CD4-positive, alpha-beta memory T cell (primary cell): Measurements from ENCODE around the gene DARS1. TPM values are rescaled to one million over a fixed set of nuclear protein-coding genes. Genes with fewer than 3 reads are reported as not detected.
A peak's percentile ranks its signal among the peaks of the same experiment; 100 is the strongest.

Experiments used
- CTCF ChIA-PET: fragments of 350-600 bp; sonication (Branson Sonifier 250); formaldehyde crosslinking; loops from one replicate; lab custom pipeline; 2021; ENCODE audit warnings: inconsistent platforms; ENCODE audit not compliant: partially characterized antibody; lab: Charles Lee
- POLR2A ChIA-PET: fragments of 350-600 bp; sonication (Branson Sonifier 250); formaldehyde crosslinking; loops from one replicate; lab custom pipeline; 2021; ENCODE audit not compliant: partially characterized antibody; lab: Charles Lee
- DNase-seq, 5 donors: peaks; one replicate each; pipeline versions ENCODE4 v3.0.0 to v3.0.0-alpha.2; 2020 to 2022; ENCODE audit warnings: mixed read lengths in 1 of 5
- H3K27ac ChIP-seq: one replicate; pipeline ENCODE4 v1.7.0; 2013; ENCODE audit warnings: low read depth, low read length
- H3K27me3 ChIP-seq: 2 replicates; pipeline ENCODE4 v1.7.0; 2013; ENCODE audit warnings: mild to moderate bottlenecking, low read length, moderate library complexity; ENCODE audit not compliant: insufficient read depth
- H3K36me3 ChIP-seq: 2 replicates; pipeline ENCODE4 v1.7.0; 2013; ENCODE audit warnings: mild to moderate bottlenecking, low read length, moderate library complexity; ENCODE audit not compliant: insufficient read depth
- H3K4me1 ChIP-seq: 2 replicates; pipeline ENCODE4 v1.7.0; 2013; ENCODE audit warnings: mild to moderate bottlenecking, low read length, moderate library complexity; ENCODE audit not compliant: insufficient read depth
- H3K4me3 ChIP-seq, 2 donors: one replicate each; pipeline ENCODE4 v1.7.0; 2013; ENCODE audit warnings: low read length in 2 of 2, mild to moderate bottlenecking in 1 of 2
- H3K9me3 ChIP-seq, 2 donors: one replicate each; pipeline ENCODE4 v1.7.0; 2013; ENCODE audit warnings: low read length in 2 of 2, control low read depth in 1 of 2; ENCODE audit not compliant: control insufficient read depth in 1 of 2
- H3K27ac Mint-ChIP-seq, 7 donors: one replicate each; pipeline ENCODE4 v1.8.0; 2020 to 2021; ENCODE audit warnings: mixed read lengths in 7 of 7, mild to moderate bottlenecking in 6 of 7, inconsistent platforms in 3 of 7, moderate library complexity in 3 of 7
- H3K27me3 Mint-ChIP-seq, 2 donors: one replicate each; pipeline ENCODE4 v1.8.0; 2020 to 2021; ENCODE audit warnings: mixed read lengths in 2 of 2
- H3K36me3 Mint-ChIP-seq, 2 donors: one replicate each; pipeline ENCODE4 v1.8.0; 2020 to 2021; ENCODE audit warnings: mixed read lengths in 2 of 2, inconsistent platforms in 1 of 2, mild to moderate bottlenecking in 1 of 2
- H3K4me1 Mint-ChIP-seq, 4 donors: one replicate each; pipeline ENCODE4 v1.8.0; 2020 to 2021; ENCODE audit warnings: mixed read lengths in 4 of 4, mild to moderate bottlenecking in 1 of 4
- H3K4me3 Mint-ChIP-seq, 8 donors: one replicate each; pipeline ENCODE4 v1.8.0; 2020 to 2021; ENCODE audit warnings: mixed read lengths in 8 of 8, mild to moderate bottlenecking in 7 of 8, moderate library complexity in 6 of 8, inconsistent platforms in 3 of 8
- H3K9me3 Mint-ChIP-seq, 8 donors: one replicate each; pipeline ENCODE4 v1.8.0; 2020 to 2021; ENCODE audit warnings: mixed read lengths in 8 of 8, mild to moderate bottlenecking in 5 of 8, inconsistent platforms in 3 of 8, moderate library complexity in 1 of 8
- intact Hi-C: fragments of 100-400 bp; cut with micrococcal nuclease; formaldehyde crosslinking; loops from one replicate; pipeline ENCODE4 v1.15.1; 2023
- polyA plus RNA-seq, 2 donors: library from polyadenylated mRNA; unstranded; fragments of 300-500 nt; fragmentation: Illumina TruSeq; gene quantifications; one replicate each; pipeline ENCODE4 v1.2.3, GENCODE V29; 2021
- total RNA-seq, 2 experiments: library from RNA; stranded (reverse); gene quantifications; one replicate each; pipeline ENCODE4 v1.2.3, GENCODE V29; 2021

DARS1 gene
- total and polyA plus RNA-seq, 4 experiments from 2014 or later = 84.9 to 230 (median 99.7) TPM

DNA sequence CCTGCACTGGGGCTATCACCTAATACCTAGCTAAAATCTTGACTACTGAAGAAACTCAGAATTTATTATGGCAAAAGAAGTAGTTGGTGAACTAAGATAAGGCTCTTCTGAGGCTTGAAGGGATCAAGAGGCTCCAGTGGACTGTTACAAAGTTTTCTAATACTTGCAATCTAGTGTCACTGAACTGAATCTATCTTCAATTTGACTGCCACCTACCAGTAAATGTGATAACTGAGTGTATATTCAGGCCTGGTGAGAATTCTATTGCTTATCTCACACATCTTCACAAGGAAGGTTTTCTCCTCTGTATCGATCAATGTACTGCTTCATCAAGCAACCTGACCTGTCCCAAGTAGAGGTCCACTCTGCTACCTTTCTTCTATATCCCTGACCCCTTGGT is 40.8 kb downstream of the DARS1 start:
- intact Hi-C loops = loop anchor here (5.0 kb wide), 2 partner anchors 108 to 383 kb away; no protein-coding TSS in a partner anchor
- Histone ChIP-seq H3K27me3 (no peaks in the 10 kb centered on the region), H3K9me3 (no peaks in the 10 kb centered on the region), H3K4me3 (no peak overlapping the region), H3K36me3 (peaks cover 4% of the 10 kb centered on the region), H3K4me1 (peaks cover 29% of the 10 kb centered on the region), H3K27ac (no peak overlapping the region)
- ChIA-PET CTCF (interaction anchor here (1.6 kb wide), 1 partner anchor 440 kb away, joined by 7 read pairs; no protein-coding TSS in a partner anchor), POLR2A (no interaction called here)
- Mint-ChIP-seq H3K36me3 (peaks cover 37 to 43% of the 10 kb centered on the region in 2 donors), H3K4me1 (peaks cover 32 to 58% (median 45%) of the 10 kb centered on the region in 4 donors), H3K27ac (peak overlapping the region in 4 of 7 donors; percentile 2 to 40 (median 20)), H3K4me3 (no peak overlapping the region), H3K9me3 (peaks cover 0 to 7% (median 0%) of the 10 kb centered on the region in 8 donors), H3K27me3 (no peaks in the 10 kb centered on the region)
- no peak for DNase-seq

DNA sequence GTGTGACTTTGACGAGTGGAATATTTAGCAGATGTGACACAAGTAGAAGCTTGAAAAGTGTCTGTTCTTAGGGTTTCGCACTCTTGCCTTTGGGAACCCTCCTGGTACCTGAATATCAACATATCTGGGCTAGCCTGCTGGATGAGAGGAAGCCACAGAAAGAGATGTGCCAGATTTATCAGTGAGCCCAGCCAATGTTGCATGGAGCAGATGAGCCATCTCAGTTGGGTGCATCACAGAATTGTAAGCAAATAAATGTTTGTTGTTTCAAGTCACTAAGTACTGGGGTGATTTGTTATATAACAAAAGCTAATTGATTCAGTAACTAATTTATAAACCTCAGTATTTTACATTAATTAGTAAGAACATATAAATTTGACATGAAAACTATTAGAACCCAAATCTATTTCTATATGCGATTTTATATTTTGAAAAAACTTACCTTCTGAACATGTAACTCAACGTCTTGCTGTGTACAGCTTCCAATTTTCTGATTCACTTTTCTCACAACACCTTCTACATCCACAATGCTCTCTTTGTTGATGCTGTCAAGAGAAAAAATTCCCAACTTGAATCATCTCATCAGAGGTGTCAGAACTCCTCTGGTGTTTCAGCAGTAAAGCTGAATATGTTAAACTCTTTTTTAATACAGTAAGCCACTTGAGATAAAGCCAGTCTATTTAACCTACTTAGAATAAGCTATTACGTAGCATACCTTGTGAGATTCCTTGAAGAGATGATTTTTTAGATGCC is 42.3 kb downstream of the DARS1 start:
- Mint-ChIP-seq H3K9me3 (peaks cover 0 to 7% (median 0%) of the 10 kb centered on the region in 8 donors), H3K27me3 (no peaks in the 10 kb centered on the region), H3K4me3 (no peak overlapping the region), H3K4me1 (peaks cover 27 to 57% (median 42%) of the 10 kb centered on the region in 4 donors), H3K27ac (no peak overlapping the region), H3K36me3 (peaks cover 49% of the 10 kb centered on the region in 2 donors)
- no peaks in the 10 kb centered on the region for H3K27me3 ChIP-seq
- H3K27ac ChIP-seq = no peak overlapping the region
- CTCF ChIA-PET = interaction anchor here (1.1 to 1.6 kb wide), 2 partner anchors 14 to 442 kb away, joined by 4 to 7 read pairs; no protein-coding TSS in a partner anchor
- intact Hi-C loops = no loop called here
- H3K4me3 ChIP-seq = no peak overlapping the region
- peaks cover 4% of the 10 kb centered on the region for H3K36me3 ChIP-seq
- DNase-seq = no peak
- POLR2A ChIA-PET = no interaction called here
- no peaks in the 10 kb centered on the region for H3K9me3 ChIP-seq
- H3K4me1 ChIP-seq = peaks cover 15% of the 10 kb centered on the region

- Mint-ChIP-seq H3K9me3 (no peaks in the 10 kb centered on the region), H3K4me1 (peaks cover 21 to 42% (median 32%) of the 10 kb centered on the region in 4 donors), H3K4me3 (no peak overlapping the region), H3K36me3 (peaks cover 47 to 51% of the 10 kb centered on the region in 2 donors), H3K27ac (peak overlapping the region in 2 of 7 donors; percentile 15 to 52), H3K27me3 (no peaks in the 10 kb centered on the region)
- no peaks in the 10 kb centered on the region for H3K27me3 ChIP-seq
- H3K4me1 ChIP-seq = no peaks in the 10 kb centered on the region
- no peak for DNase-seq
- ChIA-PET CTCF (interaction anchor here (1.3 kb wide), 1 partner anchor 448 kb away, joined by 3 read pairs; no protein-coding TSS in a partner anchor), POLR2A (no interaction called here)
- no peak overlapping the region for H3K4me3 ChIP-seq
- H3K9me3 ChIP-seq = no peaks in the 10 kb centered on the region
- H3K36me3 ChIP-seq = peaks cover 11% of the 10 kb centered on the region
- intact Hi-C loops = no loop called here
- no peak overlapping the region for H3K27ac ChIP-seq
Measured at GRCh38 chr2:135936524-135936923, 48.9 kb downstream of the DARS1 start.

GRCh38 chr2:135935914-135936313 is 49.5 kb downstream of the DARS1 start:
- Mint-ChIP-seq H3K4me3 (no peak overlapping the region), H3K9me3 (no peaks in the 10 kb centered on the region), H3K27me3 (no peaks in the 10 kb centered on the region), H3K4me1 (peaks cover 21 to 42% (median 31%) of the 10 kb centered on the region in 4 donors), H3K36me3 (peaks cover 51 to 53% of the 10 kb centered on the region in 2 donors), H3K27ac (peak overlapping the region in 1 of 7 donors; percentile 42)
- Histone ChIP-seq H3K4me1 (no peaks in the 10 kb centered on the region), H3K27me3 (no peaks in the 10 kb centered on the region), H3K4me3 (no peak overlapping the region), H3K27ac (no peak overlapping the region), H3K9me3 (no peaks in the 10 kb centered on the region), H3K36me3 (peaks cover 14% of the 10 kb centered on the region)
- ChIA-PET CTCF (interaction anchor here (1.3 to 2.9 kb wide), 2 partner anchors 24 to 448 kb away, joined by 3 to 9 read pairs; no protein-coding TSS in a partner anchor), POLR2A (interaction anchor here (0.5 to 0.7 kb wide), 2 partner anchors 202 to 436 kb away, joined by 3 read pairs; no protein-coding TSS in a partner anchor)
- intact Hi-C loops = no loop called here
- no peak for DNase-seq

DNA sequence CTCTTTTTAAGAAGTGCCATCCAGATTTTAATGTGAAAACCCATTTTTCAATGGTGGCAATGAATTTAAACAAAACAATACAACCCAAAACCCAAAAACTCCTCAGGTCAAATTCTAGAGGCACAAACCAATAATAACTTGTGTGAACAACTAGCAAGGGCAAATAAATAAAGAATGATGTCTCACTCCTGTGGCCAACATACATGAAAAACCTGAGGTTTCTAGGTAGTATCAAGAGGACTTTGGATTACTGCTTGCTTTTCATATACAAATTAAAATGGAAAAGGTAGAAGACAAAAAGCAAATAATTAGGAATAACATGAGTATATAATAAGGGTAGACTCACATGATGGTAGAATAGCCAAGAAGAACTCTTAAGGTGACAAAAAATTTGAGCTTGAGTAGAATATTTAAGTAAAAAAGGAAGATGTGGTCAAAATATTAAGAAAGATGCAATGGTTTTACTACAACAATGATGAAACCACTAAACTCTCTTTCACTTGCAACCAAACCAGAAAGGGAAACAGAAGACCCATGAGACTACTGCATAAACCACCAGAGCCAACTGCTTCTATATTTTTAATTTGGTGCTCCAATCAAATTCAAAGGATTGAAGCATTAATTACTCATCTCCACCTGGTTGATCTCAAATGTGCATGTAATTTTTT is 53.5 kb downstream of the DARS1 start:
- peaks cover 14% of the 10 kb centered on the region for H3K36me3 ChIP-seq
- DNase-seq = no peak
- intact Hi-C loops = no loop called here
- Mint-ChIP-seq H3K9me3 (no peaks in the 10 kb centered on the region), H3K27ac (peak overlapping the region in 1 of 7 donors; percentile 46), H3K27me3 (no peaks in the 10 kb centered on the region), H3K4me1 (peaks cover 4 to 10% (median 8%) of the 10 kb centered on the region in 4 donors), H3K4me3 (no peak overlapping the region), H3K36me3 (peaks cover 39 to 52% of the 10 kb centered on the region in 2 donors)
- ChIA-PET CTCF (no interaction called here), POLR2A (no interaction called here)
- H3K4me3 ChIP-seq = no peak overlapping the region
- no peak overlapping the region for H3K27ac ChIP-seq
- no peaks in the 10 kb centered on the region for H3K4me1 ChIP-seq
- no peaks in the 10 kb centered on the region for H3K27me3 ChIP-seq
- H3K9me3 ChIP-seq = no peaks in the 10 kb centered on the region

DNA sequence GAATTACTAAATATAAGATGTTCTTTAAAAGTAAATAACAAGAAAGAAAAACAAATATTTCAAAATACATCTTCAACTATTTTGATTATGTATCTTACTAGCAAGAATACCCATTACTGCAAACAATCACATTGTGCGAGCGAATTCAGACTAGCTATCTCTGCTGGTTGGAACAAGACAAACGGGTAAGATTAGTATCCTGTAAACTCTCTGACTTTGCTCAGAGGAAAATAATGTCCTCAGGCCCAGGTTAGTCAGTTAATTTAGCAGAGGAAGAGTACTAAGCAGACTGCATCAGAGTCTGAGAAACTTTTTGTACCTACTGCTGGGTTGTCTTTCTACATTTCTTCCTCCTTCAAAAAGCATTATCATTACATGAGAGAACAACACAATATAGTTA is 58.8 kb downstream of the DARS1 start:
- Histone ChIP-seq H3K27ac (no peak overlapping the region), H3K36me3 (peaks cover 4% of the 10 kb centered on the region), H3K27me3 (no peaks in the 10 kb centered on the region), H3K4me1 (no peaks in the 10 kb centered on the region), H3K9me3 (no peaks in the 10 kb centered on the region), H3K4me3 (no peak overlapping the region)
- intact Hi-C loops = no loop called here
- ChIA-PET CTCF (interaction anchor here (0.8 kb wide), 1 partner anchor 13 kb away, joined by 4 read pairs; no protein-coding TSS in a partner anchor), POLR2A (interaction anchor here (0.5 kb wide), 1 partner anchor 22 kb away, joined by 3 read pairs; no protein-coding TSS in a partner anchor)
- DNase-seq = no peak
- no peaks in the 10 kb centered on the region for H3K27me3 Mint-ChIP-seq
- no peak overlapping the region for H3K4me3 Mint-ChIP-seq
- peaks cover 0 to 2% (median 0%) of the 10 kb centered on the region in 4 donors for H3K4me1 Mint-ChIP-seq
- peak overlapping the region in 3 of 7 donors; percentile 29 to 43 (median 35) for H3K27ac Mint-ChIP-seq
- H3K36me3 Mint-ChIP-seq = peaks cover 22 to 49% of the 10 kb centered on the region in 2 donors
- no peaks in the 10 kb centered on the region for H3K9me3 Mint-ChIP-seq

DNA sequence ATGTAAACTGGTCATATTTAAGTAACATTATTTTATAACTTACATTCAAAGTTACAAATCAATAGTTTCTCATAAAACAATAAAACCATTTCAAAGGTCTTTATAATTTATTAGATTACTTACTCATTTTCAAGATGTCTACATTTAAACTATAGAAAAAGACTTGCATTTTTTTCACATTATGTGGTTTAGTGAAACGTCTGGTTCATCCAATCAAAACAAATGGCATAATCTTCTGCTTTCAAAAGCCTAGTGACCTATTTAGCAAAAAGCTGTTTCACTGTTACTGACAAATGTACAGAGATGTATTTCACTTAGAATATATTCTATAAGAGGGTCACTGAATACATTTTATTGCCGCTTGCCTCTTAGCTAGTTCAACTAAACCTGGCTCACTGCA is 59.9 kb downstream of the DARS1 start:
- no peaks in the 10 kb centered on the region for H3K27me3 Mint-ChIP-seq
- H3K4me1 Mint-ChIP-seq = peaks cover 0 to 2% (median under 1%) of the 10 kb centered on the region in 4 donors
- H3K27me3 ChIP-seq = no peaks in the 10 kb centered on the region
- H3K27ac ChIP-seq = no peak overlapping the region
- H3K4me3 ChIP-seq = no peak overlapping the region
- H3K36me3 Mint-ChIP-seq = peaks cover 19 to 45% of the 10 kb centered on the region in 2 donors
- H3K27ac Mint-ChIP-seq = peak overlapping the region in 2 of 7 donors; percentile 8 to 23
- H3K4me3 Mint-ChIP-seq = no peak overlapping the region
- H3K9me3 Mint-ChIP-seq = no peaks in the 10 kb centered on the region
- intact Hi-C loops = no loop called here
- H3K4me1 ChIP-seq = no peaks in the 10 kb centered on the region
- no peaks in the 10 kb centered on the region for H3K36me3 ChIP-seq
- no peaks in the 10 kb centered on the region for H3K9me3 ChIP-seq
- DNase-seq = no peak
- ChIA-PET POLR2A (no interaction called here), CTCF (no interaction called here)
